Activated CD4-positive, alpha-beta T cell treated with anti-CD3 and anti-CD28 coated beads for 4 hours (primary cell): ENCODE data around the gene TBC1D10B.
"Not testable (repeated sequence)": the region's sequence is repeated elsewhere in the genome, so short reads cannot be mapped to it uniquely, and the experiment has no call there.

Experiments used
- DNase-seq, 2 donors: peaks; one replicate each; pipeline ENCODE4 v3.0.0-alpha.2; 2020

Gene TBC1D10B

DNA sequence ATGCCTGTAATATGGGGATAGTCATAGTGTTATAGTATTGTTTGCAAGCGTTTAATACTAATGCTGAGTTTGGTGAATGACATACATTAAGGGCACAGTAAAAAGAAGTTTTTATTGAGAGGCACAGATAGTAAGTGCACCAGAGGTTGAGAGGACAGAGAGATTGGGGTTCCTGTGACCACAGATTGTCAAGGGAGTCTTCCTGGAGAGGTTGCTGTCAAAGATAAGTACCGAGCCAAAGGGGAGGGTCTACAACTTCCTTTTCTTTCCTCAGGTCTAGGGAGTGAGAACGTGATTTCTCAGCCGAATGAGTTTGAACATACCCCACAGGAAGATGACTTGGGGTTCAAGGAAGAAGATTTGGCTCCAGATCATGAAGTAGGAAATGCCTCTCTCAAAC lies 26.8 kb upstream of the TBC1D10B start:
- DNase-seq, result no peak

DNA sequence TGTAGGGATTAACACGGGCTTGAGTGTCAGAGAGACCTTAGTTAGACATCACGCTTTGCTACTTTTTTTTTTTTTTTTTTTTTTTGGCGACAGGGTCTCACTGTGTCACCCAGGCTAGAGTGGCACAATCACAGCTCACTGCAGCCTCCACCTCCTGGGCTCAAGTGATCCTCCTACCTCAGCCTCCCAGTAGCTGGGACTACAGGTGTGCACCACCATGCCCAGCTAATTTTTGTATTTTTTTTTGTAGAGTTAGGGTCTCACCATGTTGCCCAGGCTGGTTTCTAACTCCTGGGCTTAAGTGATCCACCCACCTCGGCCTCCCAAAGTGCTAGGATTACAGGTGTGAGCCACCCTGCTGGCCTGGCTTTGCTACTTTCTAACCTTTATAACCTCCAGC lies 26.3 kb upstream of the TBC1D10B start:
- DNase-seq, result not testable (repeated sequence)

GRCh38 chr16:30395992-30396585 lies 25.8 kb upstream of the TBC1D10B start:
- no peak for DNase-seq

DNA sequence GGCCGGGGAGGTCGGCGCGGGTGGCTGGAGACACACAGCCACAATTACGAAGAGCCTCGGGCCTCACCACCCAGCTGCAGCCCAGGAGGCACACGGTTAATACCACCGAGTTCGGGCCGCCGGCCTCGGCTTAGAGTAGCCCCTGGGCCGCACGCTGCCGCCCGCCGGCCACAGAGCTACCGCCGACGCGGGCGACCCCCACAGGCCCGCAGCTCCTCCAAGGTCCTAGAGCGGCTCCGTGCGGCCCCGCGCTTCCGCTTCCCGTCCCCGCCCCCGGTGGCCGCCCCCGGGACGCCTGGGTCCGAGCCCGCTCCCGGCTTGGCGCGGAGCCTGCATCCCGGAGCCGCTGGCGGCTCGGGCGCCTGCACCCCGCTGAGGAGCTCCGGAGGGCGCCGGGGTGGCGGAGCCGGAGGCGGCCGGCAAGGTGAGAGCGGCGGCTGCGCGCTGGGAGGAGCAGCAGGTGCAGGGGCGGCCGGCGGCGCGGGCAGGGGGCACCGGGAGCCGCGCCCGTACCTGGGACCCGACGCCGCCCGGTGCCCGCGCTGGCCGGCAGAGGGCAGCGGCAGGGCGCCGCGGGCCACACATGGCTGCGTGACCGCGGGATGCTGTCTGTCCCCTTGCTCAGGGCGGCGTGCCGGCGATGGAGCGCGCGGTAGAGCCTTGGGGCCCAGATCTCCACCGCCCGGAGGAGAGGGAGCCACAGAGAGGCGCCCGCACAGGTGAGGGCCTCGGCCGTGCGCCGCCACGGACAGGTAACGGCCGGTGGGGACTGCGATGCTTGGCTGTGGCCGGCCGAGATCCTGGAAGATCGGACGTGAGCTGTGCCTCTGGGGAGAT lies 25.1 kb upstream of the TBC1D10B start, which contains the start of gene ZNF48:
TSS of gene ZNF48 (plus strand) at position 266 of the 837 bp plus-strand sequence. CDS start at position 641, 375 bp downstream.
- DNase-seq, result peak; percentile 42 to 49

GRCh38 chr16:30394592-30395154 lies 24.4 kb upstream of the TBC1D10B start:
- DNase-seq, result no peak

- no peak for DNase-seq
Observed at GRCh38 chr16:30383521-30383920, 13.2 kb upstream of the TBC1D10B start.

GRCh38 chr16:30382111-30382881 lies 12.0 kb upstream of the TBC1D10B start, which contains the start of gene SEPTIN1:
Gene SEPTIN1, minus strand, starts transcription at chr16:30382561. Its CDS starts 19 bp downstream, at chr16:30382542.
- DNase-seq, result peak; percentile 71 to 73

GRCh38 chr16:30381291-30382041 lies 11.2 kb upstream of the TBC1D10B start:
- peak in 1 of 2 donors; percentile 39 for DNase-seq

DNA sequence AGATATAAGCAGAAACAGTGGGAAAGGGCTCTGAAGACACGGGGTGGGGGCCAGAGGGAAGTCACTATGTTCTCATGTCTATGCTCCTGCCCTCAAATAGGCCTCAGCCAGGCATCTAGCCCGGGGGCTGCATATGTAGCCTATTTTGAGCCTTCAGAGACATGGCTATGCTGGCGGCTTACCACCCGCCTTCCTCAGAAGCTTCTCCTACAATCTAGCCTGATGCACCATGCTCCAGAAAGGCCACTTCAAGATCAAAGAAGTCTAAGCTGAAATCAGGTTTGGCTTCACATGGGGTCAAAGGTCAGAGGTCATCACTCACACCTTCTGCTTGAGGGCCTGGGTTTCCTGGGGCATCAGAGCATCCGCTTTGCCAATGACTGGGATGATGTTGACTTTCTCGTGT lies 10.5 kb upstream of the TBC1D10B start:
- DNase-seq, result no peak

DNA sequence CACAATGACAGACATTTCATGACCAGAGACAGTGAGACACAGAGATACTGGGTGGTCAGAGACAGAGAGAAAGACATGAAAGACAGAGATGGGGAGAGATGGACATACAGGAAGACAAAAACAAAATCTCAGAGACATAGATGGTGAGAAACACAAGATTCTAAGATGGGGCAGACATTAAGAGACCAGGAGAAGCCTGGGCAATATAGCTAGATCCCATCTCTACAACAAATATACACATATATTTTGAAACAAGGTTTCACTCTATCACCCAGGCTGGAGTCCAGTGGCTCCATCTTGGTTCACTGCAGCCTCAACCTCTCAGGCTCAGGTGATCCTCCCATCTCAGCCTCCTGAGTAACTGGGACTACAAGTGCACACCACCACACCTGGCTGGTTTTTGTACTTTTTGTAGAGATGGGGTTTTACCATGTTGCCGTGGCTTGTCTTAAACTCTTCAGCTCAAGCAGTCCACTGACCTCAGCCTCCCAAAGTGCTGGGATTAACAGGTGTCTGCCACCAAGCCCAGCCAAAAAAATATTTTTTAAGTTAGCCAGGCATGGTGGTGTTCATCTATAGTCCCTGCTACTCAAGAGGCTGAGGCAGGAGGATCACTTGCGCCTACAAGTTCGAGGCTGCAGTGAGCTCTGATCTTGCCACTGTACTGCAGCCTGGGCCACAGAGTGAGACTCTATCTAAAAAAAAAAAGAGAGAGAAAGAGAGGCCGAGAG lies 9.9 kb upstream of the TBC1D10B start:
- DNase-seq, result no peak

DNA sequence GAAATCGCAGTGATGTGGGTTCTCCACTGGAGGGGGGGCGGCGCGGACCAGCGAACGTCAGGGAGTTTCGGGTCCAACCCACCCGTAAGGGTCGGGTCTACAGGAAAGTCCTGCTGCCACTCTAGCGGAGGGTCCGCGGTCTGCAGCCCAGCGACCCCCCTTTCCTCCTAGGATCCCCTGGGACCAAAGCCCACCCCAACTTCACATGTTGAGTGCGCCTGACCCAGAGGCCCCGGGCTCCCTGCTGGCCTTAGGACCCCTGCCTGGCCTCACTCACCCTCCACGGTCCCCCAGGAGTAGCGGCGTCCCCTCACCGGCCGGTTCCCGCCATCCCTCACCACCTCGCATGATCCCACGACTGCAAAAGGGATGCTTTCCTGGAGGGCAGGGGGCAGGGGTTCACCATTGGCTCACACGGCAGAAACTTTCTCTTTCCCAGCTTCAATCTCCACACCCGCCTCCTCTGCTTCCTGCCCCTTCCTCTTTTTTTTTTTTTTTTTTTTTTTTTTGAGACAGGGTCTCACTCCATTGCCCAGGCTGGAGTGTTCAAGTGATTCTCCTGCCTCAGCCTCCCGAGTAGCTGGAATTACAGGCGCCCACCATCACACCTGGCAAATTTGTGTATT lies 9.0 kb upstream of the TBC1D10B start:
- DNase-seq, result no peak

DNA sequence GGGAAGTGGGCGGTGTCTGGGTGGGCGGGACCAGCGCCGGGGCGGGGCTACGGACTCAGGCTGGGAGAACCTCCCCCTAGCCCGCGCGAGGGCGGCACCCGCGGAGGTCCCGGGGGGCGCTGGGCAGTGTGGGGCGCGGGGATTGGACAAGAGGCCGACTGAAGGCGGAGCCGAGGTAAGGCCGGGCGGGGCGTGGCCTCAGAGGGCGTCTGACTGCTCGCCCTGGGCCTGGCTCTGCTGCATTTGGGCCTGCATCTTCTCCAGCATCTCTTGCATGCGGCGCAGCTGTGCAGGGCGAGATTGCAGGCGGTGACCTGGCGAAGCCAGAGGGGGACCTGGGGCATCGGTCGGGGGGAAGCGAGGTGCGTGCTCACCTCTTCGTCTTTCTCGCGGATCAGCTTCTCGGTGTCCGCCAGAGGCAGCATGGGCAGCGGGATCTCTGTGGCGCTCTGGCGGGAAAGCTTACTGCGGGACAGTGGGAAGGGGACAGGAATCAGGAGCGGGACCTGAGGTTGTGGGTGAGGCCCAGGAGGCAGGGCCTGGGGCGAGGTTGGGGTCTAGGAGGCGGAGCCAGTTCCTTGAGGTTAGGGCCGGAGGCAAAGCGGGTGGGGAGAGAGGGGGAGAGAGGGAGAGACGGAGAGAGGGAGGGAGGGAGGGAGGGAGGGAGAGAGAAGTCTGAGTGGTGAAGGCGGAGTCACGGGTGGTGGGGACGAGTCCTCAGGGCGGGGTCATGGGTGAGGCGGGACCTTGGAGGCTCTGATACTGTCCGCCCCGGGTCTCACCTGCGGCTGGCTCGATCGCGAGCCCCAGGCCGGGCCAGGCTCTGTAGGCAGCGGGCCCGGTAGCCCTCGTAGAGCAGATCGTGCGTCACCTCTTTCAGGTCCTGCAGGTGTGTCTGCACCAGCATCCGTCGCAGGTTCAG lies 8.2 kb upstream of the TBC1D10B start:
- peak; percentile 99 for DNase-seq

GRCh38 chr16:30377812-30378235 lies 7.5 kb upstream of the TBC1D10B start:
- peak; percentile 91 to 92 for DNase-seq

GRCh38 chr16:30377050-30377811 lies 6.9 kb upstream of the TBC1D10B start:
- no peak for DNase-seq

DNA sequence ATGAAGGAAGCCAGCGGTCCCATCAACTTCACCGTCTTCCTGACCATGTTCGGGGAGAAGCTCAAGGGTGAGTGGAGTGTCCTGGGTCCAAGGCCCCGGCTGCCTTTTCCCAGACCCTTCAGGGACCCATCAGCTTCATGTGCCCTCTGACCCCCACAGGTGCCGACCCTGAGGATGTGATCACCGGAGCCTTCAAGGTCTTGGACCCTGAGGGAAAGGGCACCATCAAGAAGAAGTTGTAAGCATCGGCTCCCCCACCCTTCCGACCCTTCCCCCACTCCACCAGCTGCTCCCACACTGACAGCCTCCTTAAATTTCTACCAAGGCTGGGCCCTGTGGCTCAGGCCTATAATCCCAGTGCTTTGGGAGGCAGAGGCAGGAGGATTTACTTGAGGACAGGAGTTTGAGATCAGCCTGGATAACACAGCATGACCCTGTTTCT lies 6.2 kb upstream of the TBC1D10B start:
- DNase-seq, result no peak

- no peak for DNase-seq
Observed at GRCh38 chr16:30375864-30376263, 5.6 kb upstream of the TBC1D10B start.

DNA sequence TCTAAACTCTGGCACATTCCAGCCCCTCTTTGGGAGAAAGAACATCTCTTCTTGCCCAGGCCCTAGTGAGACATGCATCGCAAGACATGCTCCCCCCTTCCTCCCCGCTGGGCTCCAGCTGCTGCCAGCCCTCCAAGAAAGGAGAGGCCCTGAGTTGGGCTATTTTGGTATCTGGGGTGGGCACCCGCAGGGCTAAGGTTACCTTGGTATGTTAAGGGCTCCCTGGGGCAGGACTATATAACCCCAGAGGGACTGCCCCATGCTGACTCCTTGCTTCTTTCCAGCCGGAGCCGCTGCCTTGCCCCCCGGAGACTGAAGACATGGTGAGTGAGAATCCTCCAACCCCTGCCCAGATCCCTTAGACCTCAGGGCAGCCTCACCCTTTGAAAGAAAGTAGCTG lies 4.2 kb upstream of the TBC1D10B start, which contains the start of gene MYL11:
TSS of gene MYL11 (plus strand) at position 265 of the 400 bp plus-strand sequence. CDS start at position 321, 56 bp downstream.
- DNase-seq, result no peak

GRCh38 chr16:30372725-30373124 lies 2.4 kb upstream of the TBC1D10B start:
- no peak for DNase-seq
